ENCODE data around the gene TEKT3.

The TEKT3 gene

GRCh38 chr17:15263206-15263579 lies 78.2 kb downstream of the TEKT3 start:
- no peak for DNase-seq

GRCh38 chr17:15262291-15263205 lies 78.8 kb downstream of the TEKT3 start:
- peak; percentile 76 to 82 for DNase-seq

DNA sequence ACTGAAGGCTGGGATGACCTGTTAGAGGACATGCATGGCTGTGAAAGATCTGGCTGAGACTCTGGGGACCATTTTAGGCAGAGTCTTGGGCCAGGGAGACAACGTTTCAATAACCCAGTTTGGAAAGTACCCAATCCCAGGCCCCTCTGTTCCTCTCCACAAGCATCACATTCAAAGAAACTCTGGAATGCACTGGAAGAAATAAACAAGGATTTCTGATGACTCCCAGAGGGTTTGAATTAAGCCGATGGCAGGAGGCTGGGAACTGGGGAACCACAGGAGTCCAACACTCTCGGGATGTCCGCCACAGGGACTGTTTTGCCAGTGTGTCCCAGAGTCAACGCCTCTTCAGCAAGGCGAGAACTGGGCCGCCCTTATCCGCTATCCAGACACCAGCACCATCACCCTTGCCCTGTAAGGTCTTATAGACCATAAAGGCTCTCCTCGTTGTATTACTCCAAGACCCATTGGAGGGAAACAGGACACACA lies 79.6 kb downstream of the TEKT3 start:
- DNase-seq = peak in 1 of 2 experiments; percentile 60

DNA sequence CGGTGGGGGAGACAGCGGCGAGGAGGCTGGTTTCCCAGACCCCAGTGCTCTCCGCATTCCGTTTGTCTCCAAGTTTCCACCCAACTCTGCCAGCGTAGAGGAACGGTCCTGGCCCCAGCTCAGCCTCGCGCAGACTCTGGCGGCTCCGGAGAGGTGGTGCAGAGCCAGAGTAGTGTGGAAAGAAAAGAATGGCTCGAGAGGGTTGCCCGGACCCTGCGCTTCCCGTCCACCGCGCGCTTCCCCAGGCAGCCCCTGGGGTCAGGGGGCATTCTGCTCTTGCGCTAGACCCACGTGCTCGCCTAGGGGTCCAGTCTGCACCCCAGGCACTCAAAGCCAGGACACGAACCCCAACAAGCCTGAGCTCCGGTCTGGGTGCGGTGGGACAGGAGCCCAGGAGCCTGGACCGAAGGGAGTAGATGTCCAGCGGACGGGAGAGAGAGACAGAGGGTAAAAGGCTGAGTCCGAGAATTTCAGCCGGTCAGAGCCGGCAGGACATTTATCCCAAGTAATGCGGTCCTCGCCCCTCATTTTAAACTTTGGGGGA lies 80.1 kb downstream of the TEKT3 start:
- DNase-seq = peak in 1 of 2 experiments; percentile 63

DNA sequence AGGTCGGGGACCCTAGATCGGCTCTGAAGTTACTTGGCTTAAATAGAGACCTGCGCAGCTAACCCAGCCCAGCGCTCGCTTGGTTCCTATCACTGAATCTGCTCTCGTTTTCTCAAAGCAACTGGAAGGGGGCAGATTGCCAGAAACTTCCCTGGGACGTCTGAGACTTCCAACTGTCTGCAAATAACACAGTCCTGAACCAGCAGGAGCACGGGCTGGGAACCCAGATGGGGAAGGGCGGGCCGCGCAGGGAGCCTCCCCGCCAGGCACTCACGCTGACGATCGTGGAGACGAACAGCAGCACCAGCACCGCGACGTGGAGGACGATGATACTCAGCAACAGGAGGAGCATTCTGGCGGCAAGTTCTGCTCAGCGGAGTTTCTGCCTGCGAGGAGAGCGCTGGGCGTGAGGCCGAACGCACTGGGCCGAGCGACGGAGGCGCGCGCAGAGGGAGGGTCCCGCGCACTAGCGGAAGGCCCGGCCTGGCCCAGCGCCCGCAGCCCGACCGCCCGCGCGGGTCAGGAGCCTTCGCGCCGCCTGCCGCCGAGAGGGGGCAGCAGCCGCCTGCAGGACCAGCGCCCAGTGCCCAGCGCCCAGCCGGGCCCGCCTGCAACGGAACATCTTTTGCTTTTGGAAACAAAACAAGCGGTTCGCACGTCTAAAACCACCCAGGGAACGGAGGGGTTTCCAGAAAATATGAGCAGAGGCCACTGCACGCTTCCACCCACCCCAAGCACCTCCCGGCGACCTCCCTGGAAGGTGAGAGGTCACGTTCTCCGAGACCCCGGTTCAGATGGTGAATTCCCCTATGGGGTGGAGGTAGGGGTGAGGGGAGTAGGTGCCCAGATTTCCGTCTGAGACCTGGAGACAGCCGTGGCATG lies 80.8 kb downstream of the TEKT3 start:
- peak; percentile 66 to 93 for DNase-seq

DNA sequence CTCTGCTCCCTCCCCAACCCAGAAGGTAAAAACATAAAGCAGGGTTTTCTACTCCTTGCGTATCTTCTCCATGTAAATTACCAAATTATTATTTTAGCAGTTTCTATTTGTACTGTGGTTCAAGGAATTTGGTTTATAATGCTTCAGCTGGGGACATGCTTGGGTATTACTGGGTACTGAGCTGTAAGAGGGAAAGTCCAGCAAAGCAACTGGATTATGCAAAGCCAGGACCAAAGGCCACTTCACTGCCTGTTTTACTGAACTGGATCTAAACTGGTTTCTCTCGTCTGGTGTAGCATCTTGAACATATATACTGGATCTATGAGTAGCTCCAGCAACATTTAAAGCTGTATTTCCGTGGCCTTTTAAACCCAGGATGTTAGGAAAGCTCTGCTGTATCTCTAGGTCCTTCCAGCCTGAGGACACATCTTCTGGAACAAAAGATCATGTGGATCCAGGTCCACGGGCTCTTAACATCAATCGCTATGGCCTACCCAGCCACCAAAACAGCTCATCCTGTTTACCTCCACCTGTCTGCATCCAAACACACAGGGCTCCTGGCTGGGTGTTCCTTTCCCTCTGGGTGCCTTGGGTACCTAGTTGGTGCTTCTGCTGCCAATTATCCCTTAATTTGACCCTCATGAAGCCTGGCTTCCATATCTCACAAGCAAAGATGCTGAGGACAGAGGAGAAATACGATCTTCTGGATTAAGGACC lies 83.4 kb downstream of the TEKT3 start:
- peak in 1 of 2 experiments; percentile 57 for DNase-seq

DNA sequence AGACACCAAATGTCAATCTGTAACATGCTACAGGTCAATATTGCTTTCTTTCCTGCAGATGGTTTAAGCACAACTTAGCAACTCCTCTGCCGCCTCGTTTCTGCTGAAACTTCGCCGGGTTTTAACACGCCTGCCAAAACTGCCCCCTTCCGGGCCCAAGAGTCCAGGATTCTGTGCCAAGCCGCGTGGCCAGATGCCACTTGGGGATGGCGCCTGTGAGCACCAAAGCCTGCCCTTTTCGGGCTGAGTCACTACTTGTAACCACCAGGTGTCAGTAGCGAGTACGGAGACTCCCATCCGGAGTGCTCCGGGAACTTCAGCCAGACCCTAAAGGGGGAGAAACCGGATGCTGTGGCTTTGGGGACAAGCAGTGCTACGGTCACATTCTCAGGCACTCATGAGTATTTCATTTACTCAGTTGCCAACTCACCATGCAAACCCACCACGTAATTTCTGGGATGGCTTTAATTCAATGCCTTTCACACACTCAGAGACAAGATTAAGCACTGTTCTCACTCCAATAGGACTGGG lies 84.1 kb downstream of the TEKT3 start:
- peak; percentile 80 to 89 for DNase-seq

- DNase-seq = no peak
Measured at GRCh38 chr17:15256689-15257088, 84.7 kb downstream of the TEKT3 start.

DNA sequence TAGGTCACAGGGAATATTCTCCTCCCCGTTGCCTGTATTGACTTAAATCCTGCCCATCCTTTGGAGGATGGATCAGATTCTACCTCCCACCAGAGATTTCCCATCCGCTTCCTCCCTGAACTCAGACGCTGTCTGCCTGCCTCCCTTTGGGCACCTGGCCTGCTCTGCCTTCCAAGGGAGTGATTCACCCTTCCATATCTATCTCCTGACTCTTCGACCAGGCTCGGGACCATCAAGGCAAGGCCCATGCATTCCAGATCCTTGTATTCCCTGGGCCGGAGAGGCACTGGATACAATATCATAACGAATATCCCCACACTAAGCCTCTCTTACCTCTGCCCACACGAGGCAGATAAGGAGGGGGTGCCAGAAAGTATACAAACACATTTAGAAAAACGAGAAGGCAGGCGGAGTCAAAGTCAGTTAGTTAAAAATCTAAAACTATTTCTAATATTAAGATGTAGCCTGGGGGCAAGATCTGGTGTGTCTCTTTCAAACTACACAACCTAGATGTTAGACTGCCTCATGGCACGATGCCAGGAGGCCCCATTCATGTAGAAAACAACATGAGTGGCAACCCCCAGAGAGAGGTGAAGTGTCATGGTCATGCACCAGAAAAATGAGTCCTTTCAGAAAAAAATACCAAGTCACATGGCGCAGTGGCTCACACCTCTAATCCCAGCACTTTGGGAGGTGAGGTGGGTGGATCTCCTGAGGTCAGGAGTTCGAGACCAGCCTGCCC lies 85.5 kb downstream of the TEKT3 start:
- DNase-seq = no peak
